ENCODE measurements around the gene TRERF1.

DNA sequence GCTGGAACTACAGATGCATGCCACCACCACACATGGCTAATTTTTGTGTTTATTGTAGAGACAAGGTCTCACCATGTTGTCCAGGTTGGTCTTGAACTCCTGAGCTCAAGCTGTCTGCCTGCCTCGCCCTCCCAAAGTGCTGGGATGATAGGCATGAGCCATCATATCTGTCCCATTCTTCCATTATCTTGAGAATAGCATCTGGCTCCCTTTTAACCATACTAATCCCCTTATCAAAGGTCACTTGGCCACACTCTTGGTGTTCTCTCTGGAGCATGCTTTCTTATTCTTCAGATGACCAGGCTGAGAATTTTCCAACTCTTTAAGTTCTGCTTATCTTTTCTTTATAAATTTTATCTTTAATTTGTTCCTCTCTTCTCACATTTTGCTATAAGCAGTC lies 15.9 kb upstream of the TRERF1 start:
- TF ChIP-seq AR (CRISPR knock-in tag; IDR thresholded peaks at IDR 0.05) = no peak
- TF ChIP-seq, protein P1, sequence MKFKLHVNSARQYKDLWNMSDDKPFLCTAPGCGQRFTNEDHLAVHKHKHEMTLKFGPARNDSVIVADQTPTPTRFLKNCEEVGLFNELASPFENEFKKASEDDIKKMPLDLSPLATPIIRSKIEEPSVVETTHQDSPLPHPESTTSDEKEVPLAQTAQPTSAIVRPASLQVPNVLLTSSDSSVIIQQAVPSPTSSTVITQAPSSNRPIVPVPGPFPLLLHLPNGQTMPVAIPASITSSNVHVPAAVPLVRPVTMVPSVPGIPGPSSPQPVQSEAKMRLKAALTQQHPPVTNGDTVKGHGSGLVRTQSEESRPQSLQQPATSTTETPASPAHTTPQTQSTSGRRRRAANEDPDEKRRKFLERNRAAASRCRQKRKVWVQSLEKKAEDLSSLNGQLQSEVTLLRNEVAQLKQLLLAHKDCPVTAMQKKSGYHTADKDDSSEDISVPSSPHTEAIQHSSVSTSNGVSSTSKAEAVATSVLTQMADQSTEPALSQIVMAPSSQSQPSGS (CRISPR knock-in tag; IDR thresholded peaks at IDR 0.05; ENCODE audit: borderline replicate concordance, low read depth) = no peak
- no peak for TF ChIP-seq USF1 (CRISPR knock-in tag; IDR thresholded peaks at IDR 0.05)
- TF ChIP-seq GABPB1 (CRISPR knock-in tag; IDR thresholded peaks at IDR 0.05) = no peak
- TF ChIP-seq RELA (CRISPR knock-in tag; IDR thresholded peaks at IDR 0.05; ENCODE audit: borderline replicate concordance) = no peak
- no peak for TF ChIP-seq SP1 (CRISPR knock-in tag; conservative IDR thresholded peaks at IDR 0.05)
- TF ChIP-seq, protein P2, sequence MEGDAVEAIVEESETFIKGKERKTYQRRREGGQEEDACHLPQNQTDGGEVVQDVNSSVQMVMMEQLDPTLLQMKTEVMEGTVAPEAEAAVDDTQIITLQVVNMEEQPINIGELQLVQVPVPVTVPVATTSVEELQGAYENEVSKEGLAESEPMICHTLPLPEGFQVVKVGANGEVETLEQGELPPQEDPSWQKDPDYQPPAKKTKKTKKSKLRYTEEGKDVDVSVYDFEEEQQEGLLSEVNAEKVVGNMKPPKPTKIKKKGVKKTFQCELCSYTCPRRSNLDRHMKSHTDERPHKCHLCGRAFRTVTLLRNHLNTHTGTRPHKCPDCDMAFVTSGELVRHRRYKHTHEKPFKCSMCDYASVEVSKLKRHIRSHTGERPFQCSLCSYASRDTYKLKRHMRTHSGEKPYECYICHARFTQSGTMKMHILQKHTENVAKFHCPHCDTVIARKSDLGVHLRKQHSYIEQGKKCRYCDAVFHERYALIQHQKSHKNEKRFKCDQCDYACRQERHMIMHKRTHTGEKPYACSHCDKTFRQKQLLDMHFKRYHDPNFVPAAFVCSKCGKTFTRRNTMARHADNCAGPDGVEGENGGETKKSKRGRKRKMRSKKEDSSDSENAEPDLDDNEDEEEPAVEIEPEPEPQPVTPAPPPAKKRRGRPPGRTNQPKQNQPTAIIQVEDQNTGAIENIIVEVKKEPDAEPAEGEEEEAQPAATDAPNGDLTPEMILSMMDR (IDR thresholded peaks at IDR 0.05) = no peak
- no peak for TF ChIP-seq MLX (CRISPR knock-in tag; IDR thresholded peaks at IDR 0.05)
- no peak for TF ChIP-seq ZNF121 (CRISPR knock-in tag; IDR thresholded peaks at IDR 0.05)
- no peak for TF ChIP-seq TEAD4 (CRISPR knock-in tag; IDR thresholded peaks at IDR 0.05)

Measured in WTC11 (cell line).